ENCODE measurements around the gene AGPAT3.

AGPAT3 gene

DNA sequence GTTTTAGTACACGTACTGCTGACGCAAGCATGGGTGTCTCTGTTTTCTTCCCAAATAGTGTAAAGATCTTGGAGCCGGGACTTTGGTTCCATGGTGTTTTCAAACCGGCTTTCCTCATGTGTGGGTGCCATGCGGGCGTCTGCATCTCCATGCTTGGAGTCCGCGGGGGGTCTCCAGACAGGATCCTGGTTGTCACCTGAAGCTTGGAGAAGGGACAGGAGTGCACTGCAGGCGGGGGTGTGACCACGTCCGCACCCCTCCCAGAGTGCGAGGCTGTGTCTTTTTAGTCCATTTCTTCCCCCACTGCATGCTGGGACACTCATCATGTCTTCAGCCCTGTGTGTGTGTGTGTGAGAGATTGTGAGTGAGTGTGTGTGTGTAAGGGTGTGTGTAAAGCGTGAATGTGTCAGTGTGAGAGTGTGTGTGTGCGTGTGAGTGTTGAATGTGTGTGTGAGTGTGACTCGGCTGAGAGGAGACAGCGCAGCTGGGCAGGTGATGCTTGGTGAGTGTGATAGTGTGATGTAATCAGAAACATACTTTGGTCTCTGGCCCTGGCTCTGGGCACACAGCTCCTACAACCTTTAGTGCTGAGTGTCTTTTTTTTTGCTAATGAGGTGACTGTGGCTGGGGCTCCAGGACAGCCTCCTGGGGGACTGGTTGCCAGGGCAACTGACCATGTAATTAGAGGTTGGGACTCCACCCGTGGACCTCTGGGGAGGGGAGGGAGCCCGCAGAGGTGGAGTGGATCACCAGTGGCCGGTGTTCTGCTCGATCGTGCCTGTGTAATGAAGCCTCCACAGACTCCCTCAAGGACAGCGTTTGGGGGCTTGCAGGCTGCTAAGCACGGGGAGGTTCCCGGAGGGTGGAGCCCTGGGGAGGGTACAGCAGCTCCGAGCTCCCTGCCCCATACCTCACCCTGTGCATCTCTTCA lies 55.1 kb downstream of the AGPAT3 start:
- in situ Hi-C loops (cut with HindIII; ENCODE audit: low sequenced_read_pairs) = no loop called here

- in situ Hi-C loops (cut with HindIII; ENCODE audit: low sequenced_read_pairs) = no loop called here
Measured at GRCh38 chr21:43921571-43921978, 56.6 kb downstream of the AGPAT3 start.

GRCh38 chr21:43921979-43922945 lies 57.2 kb downstream of the AGPAT3 start:
- in situ Hi-C loops (cut with HindIII; ENCODE audit: low sequenced_read_pairs) = no loop called here

DNA sequence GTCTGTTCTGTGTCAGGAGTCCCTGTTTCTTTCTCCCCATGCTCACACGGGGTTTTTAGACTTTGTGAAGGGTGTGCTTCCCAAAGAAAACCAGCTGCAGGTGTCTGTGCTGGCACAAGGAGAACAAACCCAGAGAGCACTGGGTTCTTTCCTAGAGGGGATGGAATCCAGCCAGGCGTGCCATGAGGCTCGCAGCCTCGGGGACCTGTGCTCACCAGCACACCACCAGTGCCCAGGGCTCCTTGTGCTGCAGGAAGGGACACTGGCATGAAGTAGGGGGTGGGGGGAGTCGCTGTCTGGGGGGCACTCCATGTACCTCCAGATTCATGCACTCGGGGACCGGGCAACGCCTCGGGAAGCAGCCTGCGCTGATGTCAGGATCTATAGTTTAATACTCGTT lies 57.9 kb downstream of the AGPAT3 start:
- in situ Hi-C loops (cut with HindIII; ENCODE audit: low sequenced_read_pairs) = no loop called here

DNA sequence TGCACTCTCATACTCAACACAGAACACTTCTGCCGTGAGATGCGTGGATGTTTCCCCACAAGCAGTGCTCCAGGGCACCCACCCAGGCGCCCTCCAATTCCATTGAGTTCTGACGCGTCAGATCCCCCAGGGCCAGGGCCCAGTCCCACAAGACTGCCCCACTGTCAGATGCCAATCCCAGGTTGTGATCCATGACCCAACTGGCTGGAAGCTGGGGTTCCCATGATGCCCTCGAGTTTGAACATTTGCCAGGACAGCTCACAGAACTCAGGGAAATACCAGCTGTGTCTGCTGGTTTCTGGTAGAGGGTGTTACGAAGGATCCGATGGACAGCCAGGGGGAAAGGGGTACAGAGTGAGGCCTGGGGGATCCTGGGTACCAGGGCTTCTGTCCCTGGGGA lies 58.4 kb downstream of the AGPAT3 start:
- in situ Hi-C loops (cut with HindIII; ENCODE audit: low sequenced_read_pairs) = no loop called here

DNA sequence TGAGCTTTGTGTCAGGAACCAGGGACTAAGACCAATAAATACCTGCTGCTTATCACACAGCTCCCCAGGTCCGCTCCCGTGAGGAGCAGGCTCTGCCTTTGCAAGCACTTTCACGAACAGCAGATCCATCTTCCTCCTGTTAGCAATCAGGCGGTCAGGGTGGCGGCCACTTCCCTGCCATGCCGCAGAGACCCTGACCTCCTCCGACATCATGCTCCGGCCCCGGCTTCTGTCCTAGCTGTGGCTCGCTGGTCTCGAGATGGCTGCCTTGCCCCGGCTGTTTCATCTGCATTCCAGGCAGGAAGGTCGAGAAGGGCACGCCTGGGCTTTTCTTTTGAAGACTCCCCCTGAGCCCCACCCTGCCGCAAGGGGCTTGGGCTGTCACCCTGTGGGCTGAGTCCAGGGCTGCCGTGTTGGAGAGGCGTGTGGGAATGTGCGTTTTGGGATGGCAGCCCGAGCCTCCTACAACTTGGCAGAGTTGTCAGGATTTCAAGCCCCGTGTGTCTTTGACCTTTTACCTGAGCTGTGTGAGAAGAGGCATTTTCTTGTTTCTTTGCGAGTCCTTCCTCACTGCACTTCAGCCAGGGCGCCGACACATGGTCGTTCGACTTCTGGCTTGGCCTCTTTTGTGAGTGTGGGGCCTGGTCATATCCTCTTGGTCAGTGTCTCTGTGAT lies 59.5 kb downstream of the AGPAT3 start:
- in situ Hi-C loops (cut with HindIII; ENCODE audit: low sequenced_read_pairs) = no loop called here

- in situ Hi-C loops (cut with HindIII; ENCODE audit: low sequenced_read_pairs) = no loop called here
Measured at GRCh38 chr21:43925096-43925481, 60.1 kb downstream of the AGPAT3 start.

GRCh38 chr21:43925609-43926008 lies 60.6 kb downstream of the AGPAT3 start:
- in situ Hi-C loops (cut with HindIII; ENCODE audit: low sequenced_read_pairs) = no loop called here

DNA sequence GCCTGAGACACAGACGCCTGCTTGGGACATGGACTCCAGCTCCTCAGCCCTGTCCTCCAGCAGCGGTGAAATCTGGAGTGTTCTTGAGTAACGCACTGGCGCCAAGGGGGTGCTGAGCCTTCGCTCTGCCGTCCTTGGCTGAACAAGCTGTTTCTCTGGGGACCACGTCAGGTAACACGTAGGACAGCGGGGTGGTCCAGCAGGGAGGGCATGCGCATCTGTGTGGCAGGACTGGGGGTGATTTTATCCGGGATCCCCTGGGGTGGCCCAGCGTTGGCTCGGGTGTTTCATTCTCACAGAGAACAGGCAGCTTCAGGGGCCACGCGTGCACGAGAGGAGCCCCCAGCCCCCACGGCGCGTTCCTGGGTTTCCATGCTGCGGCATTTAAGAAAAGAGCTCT lies 61.2 kb downstream of the AGPAT3 start:
- in situ Hi-C loops (cut with HindIII; ENCODE audit: low sequenced_read_pairs) = no loop called here

DNA sequence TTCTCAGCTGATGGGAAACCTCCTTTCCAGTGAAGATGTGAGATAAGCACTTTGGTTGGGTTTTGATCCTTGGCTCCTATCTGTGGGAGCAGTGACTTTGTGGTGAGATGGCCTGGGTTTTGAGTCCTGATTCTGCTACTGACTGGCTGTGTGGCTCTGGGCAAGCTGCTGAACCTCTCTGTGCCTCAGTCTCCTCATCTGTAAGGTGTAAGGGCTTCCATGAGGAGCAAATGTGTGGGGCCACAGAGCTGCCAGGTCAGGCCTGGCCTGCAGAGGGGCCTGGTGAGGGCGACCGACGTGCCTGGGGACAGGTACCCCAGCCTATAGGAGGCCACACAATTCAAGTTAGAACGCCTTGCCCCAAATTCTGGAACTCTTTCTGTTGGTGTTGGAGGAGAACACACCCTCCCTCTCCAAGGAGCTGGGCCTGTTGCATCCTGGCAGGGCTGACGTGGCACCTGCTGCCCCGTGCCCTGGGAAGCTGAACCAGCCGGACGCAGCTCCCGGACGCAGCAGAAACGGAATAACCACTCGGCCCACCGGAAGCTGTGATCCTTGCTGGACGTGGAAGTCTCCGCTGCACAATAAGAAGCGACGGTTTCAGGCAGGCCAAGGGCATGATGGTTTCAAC lies 62.7 kb downstream of the AGPAT3 start:
- in situ Hi-C loops (cut with HindIII; ENCODE audit: low sequenced_read_pairs) = no loop called here

GRCh38 chr21:43928222-43929125 lies 63.5 kb downstream of the AGPAT3 start:
- in situ Hi-C loops (cut with HindIII; ENCODE audit: low sequenced_read_pairs) = no loop called here

DNA sequence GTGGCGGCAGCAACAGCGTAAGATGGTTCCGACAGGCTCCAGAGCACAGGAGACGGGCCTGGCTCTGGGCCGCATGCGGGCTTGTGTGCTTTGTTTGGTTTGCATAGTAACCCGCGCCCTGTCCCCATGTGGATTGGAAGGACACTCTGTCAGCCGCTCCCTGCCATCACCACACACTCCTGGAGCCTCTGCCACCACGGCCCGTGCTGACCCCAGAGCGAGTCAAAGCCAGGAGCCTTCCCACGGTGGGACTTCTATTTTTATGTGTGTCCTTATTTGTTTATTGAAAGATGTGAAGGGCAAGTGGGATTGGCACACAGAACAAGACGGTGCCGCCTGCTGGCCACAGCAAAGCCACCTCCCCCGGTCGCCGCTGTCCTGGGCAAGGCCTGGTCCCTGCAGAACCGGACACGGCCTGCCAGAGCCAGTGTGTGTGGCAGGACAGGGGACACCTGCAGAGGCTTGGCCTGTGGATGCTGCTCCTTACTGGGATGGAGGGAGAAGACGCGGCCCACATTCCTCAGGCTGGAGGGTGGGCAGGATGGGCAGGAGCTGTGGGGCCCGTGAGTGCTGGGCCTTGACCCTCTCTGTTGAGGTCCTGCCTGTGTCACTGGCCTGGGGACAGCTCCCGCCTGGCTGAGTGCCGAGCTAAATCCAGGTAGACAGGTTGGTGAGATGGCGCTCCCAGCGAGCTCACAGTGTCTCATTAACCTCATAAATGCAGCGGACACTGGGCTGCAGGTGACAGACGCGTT lies 64.4 kb downstream of the AGPAT3 start:
- in situ Hi-C loops (cut with HindIII; ENCODE audit: low sequenced_read_pairs) = no loop called here

DNA sequence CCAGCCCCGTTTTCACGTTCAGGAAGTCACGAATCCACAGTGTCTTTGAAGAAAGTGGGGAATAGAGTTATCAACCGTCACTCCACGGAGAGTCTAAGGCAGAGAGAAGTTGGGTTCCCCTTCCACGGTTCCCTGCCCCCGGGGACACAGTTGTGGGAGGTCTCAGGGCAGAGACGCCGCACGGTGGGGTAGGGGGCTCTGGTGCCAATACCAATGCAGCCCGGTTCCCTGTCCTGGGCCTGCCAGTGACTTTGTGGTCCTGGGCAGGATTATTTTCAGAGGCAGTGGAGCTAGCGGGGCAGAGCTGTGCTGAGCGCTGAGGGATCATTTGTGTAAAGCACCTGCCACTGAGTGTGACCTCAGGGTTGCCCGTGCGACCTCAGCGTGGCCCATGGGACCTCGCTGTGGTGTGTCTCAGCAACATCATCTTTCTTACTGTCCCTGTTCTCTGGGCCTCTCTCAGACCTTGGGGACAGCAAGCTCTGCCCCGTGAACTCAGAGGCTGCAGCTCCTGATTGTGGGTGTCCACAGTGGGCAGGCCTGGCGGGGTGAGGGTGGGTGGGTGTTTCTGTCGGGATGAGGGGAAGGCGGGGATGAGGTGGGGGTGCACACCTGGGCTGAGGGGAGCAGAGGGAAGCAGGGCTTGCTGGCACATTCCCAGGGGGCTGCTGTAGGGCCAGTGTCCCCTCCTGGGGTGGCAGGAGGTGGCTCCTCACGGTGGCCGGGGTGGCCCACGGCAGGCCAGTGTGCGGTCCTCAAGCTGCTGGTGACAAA lies 65.2 kb downstream of the AGPAT3 start:
- in situ Hi-C loops (cut with HindIII; ENCODE audit: low sequenced_read_pairs) = no loop called here

DNA sequence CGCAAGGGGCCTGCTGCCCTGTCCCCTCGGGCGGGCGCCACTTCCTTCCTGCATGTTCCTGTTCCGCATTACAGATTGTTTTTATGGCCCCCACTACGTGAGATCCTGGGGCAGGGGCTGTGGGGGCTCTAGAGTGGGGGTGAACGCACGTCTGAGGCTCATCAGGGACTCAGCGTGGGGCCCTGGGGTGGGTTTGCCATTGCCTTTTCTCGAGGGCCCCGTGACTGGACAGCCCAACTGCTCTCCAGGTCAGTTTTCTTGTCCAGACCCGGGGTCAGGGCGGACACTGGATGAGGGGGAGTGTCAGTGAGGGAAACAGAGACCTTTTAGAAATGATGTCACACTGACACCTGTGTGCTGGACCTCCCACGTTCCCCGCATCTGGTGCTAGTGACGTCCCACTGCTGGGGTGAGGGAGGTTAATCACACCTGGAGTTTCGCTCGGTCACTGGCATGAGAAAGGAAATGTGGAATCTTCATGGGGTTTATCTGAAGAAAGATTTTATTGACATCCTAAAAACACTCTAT lies 65.9 kb downstream of the AGPAT3 start:
- in situ Hi-C loops (cut with HindIII; ENCODE audit: low sequenced_read_pairs) = no loop called here

GRCh38 chr21:43931489-43931888 lies 66.5 kb downstream of the AGPAT3 start:
- in situ Hi-C loops (cut with HindIII; ENCODE audit: low sequenced_read_pairs) = no loop called here

GRCh38 chr21:43932005-43932404 lies 67.0 kb downstream of the AGPAT3 start:
- in situ Hi-C loops (cut with HindIII; ENCODE audit: low sequenced_read_pairs) = no loop called here

DNA sequence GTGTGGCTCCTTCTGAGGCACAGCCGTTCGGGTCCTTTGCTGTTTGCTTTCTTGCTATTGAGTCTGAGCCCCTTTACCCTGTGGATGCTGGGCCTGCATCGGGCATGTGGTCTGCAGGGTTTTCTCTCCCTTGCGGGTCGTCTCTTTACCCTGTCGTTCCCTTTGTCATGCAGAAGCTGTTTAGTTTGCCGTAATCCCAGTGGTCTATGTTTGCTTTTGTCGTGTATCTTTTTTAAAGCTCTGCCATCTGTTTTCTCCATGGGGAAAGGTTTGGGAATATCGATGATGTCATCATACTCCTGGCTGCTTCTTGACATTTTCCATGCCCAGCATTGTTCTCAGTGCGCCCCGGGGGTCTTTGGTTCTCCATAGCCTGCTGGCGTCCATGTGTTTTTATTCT lies 68.2 kb downstream of the AGPAT3 start:
- in situ Hi-C loops (cut with HindIII; ENCODE audit: low sequenced_read_pairs) = no loop called here

DNA sequence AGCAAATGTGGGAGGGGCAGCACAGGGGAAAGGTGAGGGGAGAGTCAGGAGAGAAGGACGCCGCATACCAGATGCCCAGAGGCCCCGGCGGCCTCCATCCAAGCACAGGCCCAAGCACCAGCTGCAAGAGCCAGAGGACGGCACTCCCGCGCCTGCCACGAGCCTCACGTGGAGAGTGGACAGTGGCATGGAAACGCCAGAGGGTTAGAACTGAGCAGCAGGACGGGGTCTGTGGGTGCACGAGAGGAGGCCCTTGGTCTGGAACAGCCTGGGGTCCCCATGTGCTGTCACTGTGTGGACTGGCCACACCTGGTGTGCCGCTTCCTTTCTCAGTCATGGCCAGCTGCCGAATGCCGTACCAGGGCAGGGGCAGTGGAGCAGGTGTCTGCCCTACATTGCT lies 68.7 kb downstream of the AGPAT3 start:
- in situ Hi-C loops (cut with HindIII; ENCODE audit: low sequenced_read_pairs) = no loop called here

Measured in endothelial cell of hepatic sinusoid (primary cell).